Activated CD4-positive, alpha-beta T cell treated with anti-CD3 and anti-CD28 coated beads, Interleukin-2, amount 10 ng/mL, durations not matched to agents 7 days and 5 days (primary cell): Measurements from ENCODE around the gene REM2. TPM values are rescaled to one million over a fixed set of nuclear protein-coding genes. Genes with fewer than 3 reads are reported as not detected.

Experiments used
- CTCF ChIA-PET: fragments of 350-600 bp; sonication (Branson Sonifier 250); formaldehyde crosslinking; loops from one replicate; lab custom pipeline; 2021; ENCODE audit warnings: antibody characterized with exemption; lab: Charles Lee
- POLR2A ChIA-PET: fragments of 350-600 bp; sonication (Branson Sonifier 250); formaldehyde crosslinking; loops from one replicate; lab custom pipeline; 2021; ENCODE audit warnings: antibody characterized with exemption; lab: Charles Lee
- DNase-seq: peaks from one replicate; pipeline ENCODE4 v3.0.0-alpha.2; 2020
- H3K27ac Mint-ChIP-seq: one replicate; pipeline ENCODE4 v1.8.0; 2021; ENCODE audit warnings: mild to moderate bottlenecking, moderate library complexity, mixed read lengths
- H3K27me3 Mint-ChIP-seq: one replicate; pipeline ENCODE4 v1.8.0; 2021; ENCODE audit warnings: mixed read lengths
- H3K36me3 Mint-ChIP-seq: one replicate; pipeline ENCODE4 v1.8.0; 2021; ENCODE audit warnings: low read depth, mixed read lengths
- H3K4me1 Mint-ChIP-seq: one replicate; pipeline ENCODE4 v1.8.0; 2021; ENCODE audit warnings: mixed read lengths
- H3K4me3 Mint-ChIP-seq: one replicate; pipeline ENCODE4 v1.8.0; 2021; ENCODE audit warnings: mild to moderate bottlenecking, moderate library complexity, mixed read lengths
- H3K9me3 Mint-ChIP-seq: one replicate; pipeline ENCODE4 v1.8.0; 2021; ENCODE audit warnings: mixed read lengths
- total RNA-seq, 2 experiments: library from RNA; stranded (reverse); gene quantifications; one replicate each; pipeline ENCODE4 v1.2.3, GENCODE V29; 2021

The REM2 gene
- total RNA-seq, 2 experiments from 2014 or later, result 0.52 to 0.69 TPM

DNA sequence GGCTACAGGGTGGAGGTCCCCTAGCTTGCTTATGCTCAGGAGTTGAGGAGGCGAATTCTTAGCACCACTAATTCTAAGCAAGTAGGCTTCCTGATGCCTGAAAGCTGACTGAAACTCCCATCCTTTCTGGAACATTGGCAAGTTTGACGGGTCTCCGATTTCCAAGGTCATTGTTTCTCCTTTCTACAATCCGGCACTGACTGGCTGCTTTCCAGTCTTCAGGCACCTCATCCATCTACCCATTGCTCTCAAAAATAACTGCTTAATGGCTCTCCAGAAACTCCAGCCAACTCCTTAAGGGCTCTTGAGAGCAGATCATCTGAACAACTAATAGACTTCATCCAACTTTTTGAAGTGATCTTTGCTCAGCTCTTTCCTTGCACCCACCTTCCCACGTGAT lies 13.3 kb downstream of the REM2 start:
- Mint-ChIP-seq H3K36me3 (peaks cover 20% of the 10 kb centered on the region), H3K4me1 (peaks cover 20% of the 10 kb centered on the region), H3K4me3 (no peak overlapping the region), H3K9me3 (no peaks in the 10 kb centered on the region), H3K27ac (no peak overlapping the region), H3K27me3 (no peaks in the 10 kb centered on the region)
- DNase-seq, result no peak
- POLR2A ChIA-PET, result no interaction called here
- CTCF ChIA-PET, result interaction anchor here (0.9 to 7.5 kb wide), 11 partner anchors 10 to 324 kb away, joined by 3 to 61 read pairs (median 5); partner anchors contain the start of genes LRP10 and REM2

DNA sequence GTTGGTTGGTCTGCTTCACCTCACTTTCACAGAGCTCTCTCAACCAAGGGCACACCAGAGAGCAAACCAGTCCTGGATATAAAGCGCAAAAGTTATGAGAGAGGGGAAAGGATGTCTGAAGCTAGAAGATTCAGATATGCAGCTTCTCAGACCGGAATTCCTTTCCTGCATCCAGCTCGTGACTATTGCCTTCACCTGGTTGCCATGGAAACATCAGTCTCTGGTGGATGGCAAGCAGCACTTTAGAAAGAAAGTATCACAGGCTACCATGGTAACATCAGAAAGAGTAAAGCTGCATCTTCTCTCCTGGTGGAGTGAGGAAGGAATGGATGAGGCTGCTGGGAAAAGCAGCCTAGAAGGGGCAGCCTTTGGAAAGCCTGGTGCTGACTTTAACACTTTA lies 13.7 kb downstream of the REM2 start:
- no peaks in the 10 kb centered on the region for H3K27me3 Mint-ChIP-seq
- DNase-seq, result no peak
- H3K9me3 Mint-ChIP-seq, result no peaks in the 10 kb centered on the region
- ChIA-PET POLR2A (no interaction called here), CTCF (interaction anchor here (0.9 to 7.5 kb wide), 11 partner anchors 10 to 326 kb away, joined by 3 to 61 read pairs (median 6); partner anchors contain the start of genes LRP10 and REM2)
- no peak overlapping the region for H3K4me3 Mint-ChIP-seq
- peaks cover 22% of the 10 kb centered on the region for H3K4me1 Mint-ChIP-seq
- peaks cover 22% of the 10 kb centered on the region for H3K36me3 Mint-ChIP-seq
- no peak overlapping the region for H3K27ac Mint-ChIP-seq

DNA sequence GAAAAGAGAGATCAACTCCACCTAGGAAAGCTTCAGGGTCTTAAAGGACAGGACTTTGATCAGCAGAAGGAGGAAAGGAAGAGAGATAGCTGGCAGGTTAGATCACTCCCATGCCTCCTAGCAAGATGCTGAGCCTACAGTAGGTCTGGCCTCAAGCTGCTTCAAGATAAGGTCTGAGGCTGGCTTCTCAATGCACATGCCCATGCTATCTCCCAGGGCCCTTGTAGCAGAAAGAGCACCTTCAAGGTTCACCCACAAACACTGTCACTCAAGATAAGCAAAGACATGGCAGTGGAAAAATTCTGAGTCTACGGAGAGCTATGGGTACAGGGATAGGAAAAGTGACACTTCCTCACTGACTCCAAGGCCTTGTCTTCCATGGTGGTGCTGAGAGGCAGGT lies 14.3 kb downstream of the REM2 start:
- no peak overlapping the region for H3K27ac Mint-ChIP-seq
- no peak for DNase-seq
- H3K4me3 Mint-ChIP-seq, result no peak overlapping the region
- POLR2A ChIA-PET, result no interaction called here
- H3K9me3 Mint-ChIP-seq, result no peaks in the 10 kb centered on the region
- peaks cover 23% of the 10 kb centered on the region for H3K4me1 Mint-ChIP-seq
- CTCF ChIA-PET, result interaction anchor here (0.9 to 7.5 kb wide), 8 partner anchors 11 to 327 kb away, joined by 3 to 61 read pairs (median 8); partner anchors contain the start of genes LRP10 and REM2
- H3K36me3 Mint-ChIP-seq, result peaks cover 25% of the 10 kb centered on the region
- no peaks in the 10 kb centered on the region for H3K27me3 Mint-ChIP-seq

DNA sequence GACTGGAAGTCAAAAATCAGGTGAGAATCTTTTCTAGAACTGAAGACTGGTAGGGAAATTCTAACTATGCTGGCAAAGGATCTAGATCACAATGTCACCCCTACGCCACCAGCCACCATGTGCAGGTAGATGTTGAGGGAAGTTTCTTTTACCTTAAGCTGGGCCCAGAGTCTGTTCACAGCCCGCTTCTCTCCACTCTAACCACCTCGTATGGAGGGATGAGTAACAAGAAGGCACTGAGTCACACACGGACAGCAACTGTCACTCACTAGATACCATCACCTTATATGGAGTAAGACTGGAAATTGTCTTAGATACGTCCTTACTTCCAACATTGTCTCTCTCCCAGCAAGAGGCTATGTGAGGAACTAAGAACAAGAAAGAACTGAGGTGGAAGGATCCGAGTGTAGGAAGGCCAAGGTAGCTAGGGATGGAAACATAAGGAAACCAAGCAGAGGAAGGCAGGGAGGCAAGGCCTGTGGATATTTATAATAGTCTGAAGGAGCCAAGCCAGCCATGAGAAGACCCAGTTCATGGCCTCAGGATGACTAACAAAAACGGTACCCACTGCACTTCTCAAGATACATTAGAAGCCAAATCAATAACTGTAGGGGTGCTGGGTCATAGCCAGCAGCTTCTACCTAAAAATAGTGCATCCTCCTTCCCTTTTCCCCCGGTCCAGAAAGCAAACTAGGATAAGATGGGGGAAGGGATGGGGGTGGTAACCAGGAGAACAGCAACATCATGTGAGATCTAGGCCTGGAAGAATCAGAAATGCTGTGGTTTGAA lies 15.5 kb downstream of the REM2 start:
- Mint-ChIP-seq H3K4me1 (peaks cover 23% of the 10 kb centered on the region), H3K27me3 (no peaks in the 10 kb centered on the region), H3K4me3 (no peak overlapping the region), H3K36me3 (peaks cover 28% of the 10 kb centered on the region), H3K27ac (no peak overlapping the region), H3K9me3 (no peaks in the 10 kb centered on the region)
- CTCF ChIA-PET, result interaction anchor here (1.1 to 7.5 kb wide), 5 partner anchors 12 to 328 kb away, joined by 3 to 61 read pairs (median 7); partner anchors contain the start of gene REM2
- DNase-seq, result no peak
- POLR2A ChIA-PET, result no interaction called here

DNA sequence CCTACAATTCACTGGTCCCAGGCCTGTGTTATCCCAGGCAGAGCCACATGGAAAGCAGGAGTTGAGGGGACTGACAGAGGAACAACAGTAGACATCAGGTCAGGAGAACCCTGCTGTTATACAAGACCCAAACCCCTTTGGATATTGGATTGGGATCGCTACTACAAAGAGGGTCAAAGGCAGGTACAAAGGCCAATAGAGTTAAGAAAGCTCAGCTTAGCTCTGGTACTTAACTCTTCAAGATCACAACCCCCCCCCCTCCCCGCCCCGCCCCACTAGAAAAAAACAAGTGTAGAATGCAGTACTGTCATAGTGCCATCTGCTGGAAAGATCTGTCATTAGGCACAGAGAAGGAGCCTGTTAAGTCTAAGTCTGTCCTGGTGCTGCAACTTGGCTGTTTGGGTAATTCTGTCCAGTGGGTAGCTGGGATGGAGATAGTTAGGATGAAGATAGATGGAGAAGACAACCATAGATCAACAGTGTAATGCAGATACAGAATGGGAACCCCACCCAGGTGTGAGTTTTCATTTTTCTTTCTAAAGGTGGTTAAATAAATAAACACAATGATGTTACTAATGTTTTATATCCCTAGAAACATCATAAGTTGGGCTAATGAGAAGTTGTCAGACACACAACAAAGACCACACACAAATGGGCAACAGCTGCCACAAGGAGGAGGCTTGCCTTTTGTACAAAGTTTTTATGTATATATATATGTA lies 17.2 kb downstream of the REM2 start:
- Mint-ChIP-seq H3K4me1 (peaks cover 23% of the 10 kb centered on the region), H3K4me3 (no peak overlapping the region), H3K9me3 (no peaks in the 10 kb centered on the region), H3K27me3 (no peaks in the 10 kb centered on the region), H3K36me3 (peaks cover 44% of the 10 kb centered on the region), H3K27ac (peak overlapping the region; percentile 7)
- DNase-seq, result peak; percentile 75
- ChIA-PET POLR2A (no interaction called here), CTCF (interaction anchor here (0.5 to 7.5 kb wide), 21 partner anchors 11 to 343 kb away, joined by 3 to 61 read pairs (median 4); partner anchors contain the start of genes LRP10 and REM2)

DNA sequence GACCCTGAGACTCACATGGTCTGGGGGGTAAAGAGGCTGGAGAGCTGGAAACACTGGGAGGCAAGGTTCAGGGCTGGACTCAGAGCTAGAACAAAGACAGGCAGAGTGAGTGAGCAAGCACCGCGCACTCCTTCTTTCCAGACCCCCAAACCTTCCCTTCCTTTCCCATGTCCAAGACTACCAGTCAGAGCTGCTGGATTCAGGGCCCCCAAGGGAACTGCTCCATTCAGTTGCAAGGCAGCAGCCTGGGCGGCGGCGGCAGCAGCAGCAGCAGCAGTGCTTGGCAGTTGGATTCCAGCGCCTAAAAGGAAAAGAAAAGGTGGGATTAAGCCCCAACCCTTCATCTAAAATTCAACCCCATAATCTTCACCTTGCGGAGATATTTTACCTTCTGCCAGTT lies 18.8 kb downstream of the REM2 start:
- ChIA-PET CTCF (interaction anchor here (0.7 to 7.5 kb wide), 13 partner anchors 13 to 345 kb away, joined by 3 to 61 read pairs (median 4); partner anchors contain the start of genes AJUBA and REM2), POLR2A (no interaction called here)
- no peaks in the 10 kb centered on the region for H3K27me3 Mint-ChIP-seq
- H3K9me3 Mint-ChIP-seq, result no peaks in the 10 kb centered on the region
- no peak overlapping the region for H3K4me3 Mint-ChIP-seq
- DNase-seq, result no peak
- H3K27ac Mint-ChIP-seq, result no peak overlapping the region
- peaks cover 55% of the 10 kb centered on the region for H3K36me3 Mint-ChIP-seq
- peaks cover 23% of the 10 kb centered on the region for H3K4me1 Mint-ChIP-seq

DNA sequence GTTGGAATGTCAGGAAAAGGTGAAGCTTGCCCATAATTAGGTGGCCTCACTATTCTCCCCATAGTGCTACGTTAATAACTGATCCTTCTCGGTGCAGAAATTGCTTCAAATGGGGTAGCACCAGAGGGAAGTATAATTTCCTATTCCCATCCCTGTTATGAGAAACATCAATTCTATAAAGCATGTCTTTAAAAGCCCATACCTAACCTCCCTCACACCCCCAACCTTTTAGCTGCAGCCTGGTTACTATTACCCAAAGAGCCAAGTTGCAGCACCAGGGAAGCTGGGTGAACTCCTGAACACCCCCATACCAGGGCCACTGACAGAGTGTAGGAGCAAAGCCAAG lies 20.7 kb downstream of the REM2 start:
- POLR2A ChIA-PET, result no interaction called here
- H3K27me3 Mint-ChIP-seq, result no peaks in the 10 kb centered on the region
- no peak overlapping the region for H3K4me3 Mint-ChIP-seq
- no peak for DNase-seq
- H3K27ac Mint-ChIP-seq, result no peak overlapping the region
- H3K4me1 Mint-ChIP-seq, result peaks cover 21% of the 10 kb centered on the region
- CTCF ChIA-PET, result interaction anchor here (0.9 to 2.9 kb wide), 6 partner anchors 14 to 347 kb away, joined by 3 to 9 read pairs (median 4); no protein-coding TSS in a partner anchor
- H3K9me3 Mint-ChIP-seq, result no peaks in the 10 kb centered on the region
- peaks cover 51% of the 10 kb centered on the region for H3K36me3 Mint-ChIP-seq

DNA sequence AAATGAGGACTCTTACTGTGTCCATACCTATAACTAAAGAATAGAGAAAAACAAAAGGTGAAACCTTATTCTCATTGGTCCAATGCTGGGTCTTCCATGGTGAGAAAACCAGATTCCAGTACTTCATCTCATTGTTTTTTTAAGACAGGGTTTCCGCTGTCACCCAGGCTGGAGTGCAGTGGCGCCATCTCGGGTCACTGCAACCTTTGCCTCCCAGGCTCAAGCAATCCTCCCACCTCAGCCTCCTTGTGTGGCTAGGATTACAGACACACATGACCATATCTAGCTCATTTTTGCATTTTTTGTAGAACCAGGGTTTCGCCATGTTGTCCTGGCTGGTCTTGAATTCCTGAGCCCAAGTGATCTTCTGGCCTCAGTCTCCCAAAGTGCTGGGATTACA lies 22.6 kb downstream of the REM2 start:
- Mint-ChIP-seq H3K27me3 (no peaks in the 10 kb centered on the region), H3K36me3 (peaks cover 60% of the 10 kb centered on the region), H3K4me1 (peaks cover 21% of the 10 kb centered on the region), H3K4me3 (no peak overlapping the region), H3K27ac (no peak overlapping the region), H3K9me3 (no peaks in the 10 kb centered on the region)
- CTCF ChIA-PET, result interaction anchor here (0.8 to 1.5 kb wide), 5 partner anchors 10 to 81 kb away, joined by 3 to 4 read pairs (median 3); partner anchors contain the start of gene PRMT5
- no peak for DNase-seq
- POLR2A ChIA-PET, result no interaction called here

DNA sequence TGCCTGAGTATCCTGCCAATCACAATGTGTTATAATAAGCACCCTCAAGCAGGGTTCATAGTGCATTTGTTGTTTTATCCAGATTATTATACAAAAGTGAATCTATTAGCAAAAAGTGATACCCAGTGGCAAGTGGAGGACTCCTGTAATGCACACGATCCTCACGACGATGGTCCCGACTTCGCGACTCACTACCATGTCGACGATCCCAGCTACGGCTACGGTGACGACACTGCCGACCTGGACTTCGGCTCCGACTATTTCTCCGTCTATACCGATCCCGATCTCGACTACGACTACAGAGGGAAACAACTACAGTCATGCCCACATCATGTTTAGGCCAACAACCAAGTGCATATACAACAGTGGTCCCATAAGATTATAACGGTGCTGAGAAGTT lies 23.1 kb downstream of the REM2 start:
- H3K36me3 Mint-ChIP-seq, result peaks cover 59% of the 10 kb centered on the region
- no peaks in the 10 kb centered on the region for H3K27me3 Mint-ChIP-seq
- ChIA-PET POLR2A (no interaction called here), CTCF (interaction anchor here (0.8 to 1.5 kb wide), 5 partner anchors 10 to 80 kb away, joined by 3 to 4 read pairs (median 3); partner anchors contain the start of gene PRMT5)
- peaks cover 17% of the 10 kb centered on the region for H3K4me1 Mint-ChIP-seq
- no peak for DNase-seq
- H3K4me3 Mint-ChIP-seq, result no peak overlapping the region
- H3K9me3 Mint-ChIP-seq, result no peaks in the 10 kb centered on the region
- no peak overlapping the region for H3K27ac Mint-ChIP-seq

DNA sequence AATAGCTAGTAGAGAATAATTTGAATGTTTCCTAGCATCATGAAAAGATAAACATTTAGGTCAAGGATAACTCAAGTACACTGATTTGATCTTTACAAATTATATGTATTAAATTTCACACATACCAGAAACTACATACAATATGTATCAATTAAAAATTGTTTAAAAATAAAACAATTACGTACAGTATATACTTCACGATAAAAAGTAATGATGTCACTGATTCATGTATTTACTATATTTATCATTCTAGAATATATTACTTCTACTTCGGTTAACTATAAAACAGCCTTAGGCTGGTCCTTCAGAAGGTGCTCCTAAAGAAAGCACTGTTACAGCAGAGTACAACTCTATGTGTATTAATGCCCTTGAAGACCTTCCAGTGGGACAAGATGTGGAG lies 24.4 kb downstream of the REM2 start:
- ChIA-PET POLR2A (no interaction called here), CTCF (interaction anchor here (1.1 kb wide), 1 partner anchor 19 kb away, joined by 3 read pairs; no protein-coding TSS in a partner anchor)
- Mint-ChIP-seq H3K27ac (no peak overlapping the region), H3K4me3 (no peak overlapping the region), H3K36me3 (peaks cover 60% of the 10 kb centered on the region), H3K27me3 (no peaks in the 10 kb centered on the region), H3K9me3 (no peaks in the 10 kb centered on the region), H3K4me1 (peaks cover 20% of the 10 kb centered on the region)
- no peak for DNase-seq

DNA sequence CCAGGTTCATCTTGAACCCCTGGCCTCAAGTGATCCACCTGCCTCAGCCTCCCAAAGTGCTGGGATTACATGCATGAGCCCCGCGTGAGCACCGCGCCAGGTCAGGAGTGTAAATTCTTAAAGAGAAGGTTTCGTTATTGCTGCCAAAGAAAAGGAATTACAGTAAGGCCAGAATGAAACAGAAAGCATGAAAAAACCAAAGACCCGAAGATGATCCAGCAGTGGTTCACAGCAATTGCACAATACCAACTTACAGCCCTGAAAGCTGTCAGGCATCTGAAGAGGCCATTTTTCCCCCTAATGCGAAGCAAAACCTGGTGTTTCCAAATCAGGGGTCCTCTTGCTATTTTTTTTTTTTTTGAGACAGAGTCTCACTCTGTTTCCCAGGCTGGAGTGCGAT lies 25.6 kb downstream of the REM2 start:
- DNase-seq, result no peak
- ChIA-PET POLR2A (no interaction called here), CTCF (no interaction called here)
- H3K27me3 Mint-ChIP-seq, result no peaks in the 10 kb centered on the region
- H3K9me3 Mint-ChIP-seq, result no peaks in the 10 kb centered on the region
- H3K36me3 Mint-ChIP-seq, result peaks cover 58% of the 10 kb centered on the region
- peak overlapping the region; percentile 6 for H3K27ac Mint-ChIP-seq
- no peak overlapping the region for H3K4me3 Mint-ChIP-seq
- H3K4me1 Mint-ChIP-seq, result peaks cover 22% of the 10 kb centered on the region

DNA sequence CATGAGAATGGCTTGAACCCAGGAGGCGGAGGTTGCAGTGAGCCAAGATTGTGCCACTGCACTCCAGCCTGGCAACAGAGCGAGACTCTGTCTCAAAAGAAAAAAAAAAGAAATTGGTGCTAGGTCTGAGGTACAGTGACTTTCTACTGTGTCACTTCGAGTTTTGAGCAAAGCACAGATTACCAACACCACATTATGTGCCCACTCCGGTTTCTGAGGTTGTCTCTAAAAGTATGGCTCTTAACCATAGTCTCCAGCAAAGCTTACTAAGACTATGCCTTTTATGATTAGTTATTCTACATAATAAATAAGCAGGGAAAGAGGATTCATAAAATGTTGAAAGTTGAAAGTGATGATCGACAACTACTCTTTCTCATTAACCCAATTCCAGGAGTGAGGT lies 27.9 kb downstream of the REM2 start:
- Mint-ChIP-seq H3K27me3 (no peaks in the 10 kb centered on the region), H3K4me3 (no peak overlapping the region), H3K9me3 (no peaks in the 10 kb centered on the region), H3K4me1 (peaks cover 24% of the 10 kb centered on the region), H3K36me3 (peaks cover 42% of the 10 kb centered on the region), H3K27ac (no peak overlapping the region)
- ChIA-PET POLR2A (no interaction called here), CTCF (interaction anchor here (0.9 to 1.2 kb wide), 5 partner anchors 10 to 341 kb away, joined by 3 to 4 read pairs (median 3); no protein-coding TSS in a partner anchor)
- no peak for DNase-seq
